ENCODE results near the gene KAT2B. TPM values are rescaled to one million over a fixed set of nuclear protein-coding genes. Genes with fewer than 3 reads are reported as not detected.

Gene KAT2B
- total and polyA plus RNA-seq, 4 donors: 7.5 to 58.5 (median 16.3) TPM

GRCh38 chr3:20073068-20073467, 32.8 kb downstream of the KAT2B start:
- Histone ChIP-seq H3K4me3 (ENCODE audit: low read depth in 1 of 3, low read length in 3 of 3) (no peak overlapping the region), H3K27ac (ENCODE audit: low read depth in 1 of 2, low read length in 2 of 2) (no peak overlapping the region), H3K9ac (ENCODE audit: low read depth in 1 of 2, low read length in 2 of 2) (no peak overlapping the region), H3K36me3 (ENCODE audit: control insufficient read depth in 4 of 4, insufficient read depth in 3 of 4, low read depth in 1 of 4, low read length in 3 of 4) (peaks cover 0 to 4% (median under 1%) of the 10 kb centered on the region in 4 donors), H3K4me1 (ENCODE audit: control insufficient read depth in 4 of 4, insufficient read depth in 4 of 4, low read length in 3 of 4) (peaks cover 0 to 9% (median 0%) of the 10 kb centered on the region in 4 donors), H3K27me3 (ENCODE audit: control insufficient read depth in 4 of 4, insufficient read depth in 4 of 4, low read length in 3 of 4) (no peaks in the 10 kb centered on the region), H3K9me3 (ENCODE audit: control insufficient read depth in 4 of 4, low read length in 3 of 4) (no peaks in the 10 kb centered on the region)
- DNase-seq (ENCODE audit: low spot score): no peak
- 52% methylated on average over 5 of the region's 5 CpGs for WGBS
- TF ChIP-seq REST (IDR thresholded peaks at IDR 0.05) (no peak), RXRA (IDR thresholded peaks at IDR 0.05) (peak; percentile 35 to 46), FOXA2 (IDR thresholded peaks at IDR 0.05) (peak; percentile 30)

- peaks cover 0 to 9% (median 0%) of the 10 kb centered on the region in 4 donors for H3K4me1 ChIP-seq (ENCODE audit: control insufficient read depth in 4 of 4, insufficient read depth in 4 of 4, low read length in 3 of 4)
- TF ChIP-seq SP1 (IDR thresholded peaks at IDR 0.05) (no peak), MAX (IDR thresholded peaks at IDR 0.05) (no peak), YY1 (IDR thresholded peaks at IDR 0.05) (no peak), NR2F2 (IDR thresholded peaks at IDR 0.05) (no peak), TAF1 (conservative IDR thresholded peaks at IDR 0.05) (no peak), REST (IDR thresholded peaks at IDR 0.05) (no peak), GABPA (IDR thresholded peaks at IDR 0.05 in 1 of 2, conservative IDR thresholded peaks at IDR 0.05 in 1 of 2) (no peak)
- WGBS: 83% methylated on average over 4 of the region's 4 CpGs
Measured at GRCh38 chr3:20073683-20074082, 33.4 kb downstream of the KAT2B start.

More at GRCh38 chr3:20073683-20074082, 33.4 kb downstream of the KAT2B start:
- no peak for DNase-seq (ENCODE audit: low spot score)
- Histone ChIP-seq H3K27me3 (ENCODE audit: control insufficient read depth in 4 of 4, insufficient read depth in 4 of 4, low read length in 3 of 4) (no peaks in the 10 kb centered on the region), H3K9ac (ENCODE audit: low read depth in 1 of 2, low read length in 2 of 2) (no peak overlapping the region), H3K9me3 (ENCODE audit: control insufficient read depth in 4 of 4, low read length in 3 of 4) (no peaks in the 10 kb centered on the region), H3K27ac (ENCODE audit: low read depth in 1 of 2, low read length in 2 of 2) (no peak overlapping the region), H3K36me3 (ENCODE audit: control insufficient read depth in 4 of 4, insufficient read depth in 3 of 4, low read depth in 1 of 4, low read length in 3 of 4) (peaks cover 0 to 4% (median under 1%) of the 10 kb centered on the region in 4 donors), H3K4me3 (ENCODE audit: low read depth in 1 of 3, low read length in 3 of 3) (no peak overlapping the region)
